OCI-LY7 (cell line): ENCODE results near the gene CD36. TPM values are rescaled to one million over a fixed set of nuclear protein-coding genes. Genes with fewer than 3 reads are reported as not detected.

Source experiments
- BruUV-seq: library from RNA; stranded (reverse); fragments of 400-500 nt; replicated peaks from 2 replicates; lab custom pipeline; 2021; lab: Mats Ljungman, UMichigan
- CTCF ChIA-PET: fragments of 300-600 bp; sonication (Branson Sonifier 250); formaldehyde crosslinking; loops from one replicate; lab custom pipeline; 2022; ENCODE audit warnings: antibody characterized with exemption; ENCODE audit not compliant: unreplicated experiment; lab: Charles Lee
- POLR2A ChIA-PET: fragments of 300-600 bp; sonication (Branson Sonifier 250); formaldehyde crosslinking; loops from one replicate; lab custom pipeline; 2022; ENCODE audit warnings: antibody characterized with exemption; lab: Charles Lee
- DNase-seq: peaks from one replicate; pipeline ENCODE4 v3.0.0-alpha.2; 2015; ENCODE audit warnings: low spot score
- H2AFZ ChIP-seq: fragments of 200-600 bp; sonication (generic), shearing (Covaris generic); 2 replicates; pipeline ENCODE4 v1.6.1; 2014; ENCODE audit warnings: mild to moderate bottlenecking, antibody characterized with exemption, low read length, moderate library complexity
- H3K27ac ChIP-seq: fragments of 200-600 bp; sonication (generic); 2 replicates; pipeline ENCODE4 v1.5.1; 2014; ENCODE audit warnings: mixed run types, low read depth, mild to moderate bottlenecking, moderate library complexity, low read length, inconsistent platforms; ENCODE audit not compliant: poor library complexity, severe bottlenecking
- H3K36me3 ChIP-seq: fragments of 200-600 bp; sonication (generic); 2 replicates; pipeline ENCODE4 v1.6.1; 2014; ENCODE audit warnings: mild to moderate bottlenecking, antibody characterized with exemption, low read length, moderate library complexity, mixed read lengths; ENCODE audit not compliant: insufficient read depth
- H3K4me1 ChIP-seq: fragments of 200-600 bp; sonication (generic); 2 replicates; pipeline ENCODE4 v1.5.1; 2014; ENCODE audit warnings: mild to moderate bottlenecking, low read length; ENCODE audit not compliant: insufficient read depth, poor library complexity, severe bottlenecking
- H3K4me2 ChIP-seq: fragments of 200-600 bp; sonication (generic); 2 replicates; pipeline ENCODE4 v1.6.1; 2014; ENCODE audit warnings: mild to moderate bottlenecking, low read length
- H3K4me3 ChIP-seq: fragments of 200-600 bp; sonication (generic); 2 replicates; pipeline ENCODE4 v1.5.1; 2014; ENCODE audit warnings: mild to moderate bottlenecking, low read depth, low read length; ENCODE audit not compliant: poor library complexity, severe bottlenecking
- H3K79me2 ChIP-seq: fragments of 200-600 bp; sonication (generic); 2 replicates; pipeline ENCODE4 v1.6.1; 2016; ENCODE audit warnings: low read depth, mild to moderate bottlenecking, low read length, moderate library complexity, mixed read lengths; ENCODE audit not compliant: insufficient read depth
- H3K9me2 ChIP-seq: fragments of 200-600 bp; sonication (generic); 2 replicates; pipeline ENCODE4 v1.6.1; 2016; ENCODE audit warnings: mild to moderate bottlenecking, low read length, mixed read lengths; ENCODE audit not compliant: insufficient read depth
- H3K9me3 ChIP-seq: fragments of 200-600 bp; sonication (generic); 2 replicates; pipeline ENCODE4 v1.6.1; 2014; ENCODE audit warnings: mild to moderate bottlenecking, mixed run types, low read length, mixed read lengths
- H4K20me1 ChIP-seq: fragments of 200-600 bp; sonication (generic); 2 replicates; pipeline ENCODE4 v1.6.1; 2014; ENCODE audit warnings: mild to moderate bottlenecking, antibody characterized with exemption, low read length, moderate library complexity, mixed read lengths; ENCODE audit not compliant: insufficient read depth
- EZH2phosphoT487 ChIP-seq: fragments of 200-600 bp; sonication (generic); IDR thresholded peaks from 2 replicates; pipeline ENCODE4 v1.6.1; 2018; ENCODE audit warnings: low read depth, borderline replicate concordance, mild to moderate bottlenecking, mixed run types, antibody characterized with exemption, low read length, moderate library complexity, mixed read lengths
- intact Hi-C: fragments of 100-400 bp; cut with micrococcal nuclease; formaldehyde crosslinking; loops from one replicate; pipeline ENCODE4 v1.10.0; 2022; ENCODE audit not compliant: unreplicated experiment
- total RNA-seq, 2 experiments: library from RNA; depleted of rRNA in 1 of 2; stranded (reverse); fragments of >200 nt in 1 of 2; shearing (Covaris generic) in 1 of 2; gene quantifications; 2 replicates each; pipeline ENCODE4 v1.2.3, GENCODE V29; 2014 to 2022
- TF ChIP-seq, protein P1 (sequence below): fragments of 200-600 bp; sonication (generic); conservative IDR thresholded peaks from 2 replicates; pipeline ENCODE4 v1.5.1; 2014; ENCODE audit warnings: mild to moderate bottlenecking, antibody characterized with exemption, low read length, moderate library complexity, mixed read lengths

The CD36 gene
- total RNA-seq, 2 experiments from 2014 or later = not detected

DNA sequence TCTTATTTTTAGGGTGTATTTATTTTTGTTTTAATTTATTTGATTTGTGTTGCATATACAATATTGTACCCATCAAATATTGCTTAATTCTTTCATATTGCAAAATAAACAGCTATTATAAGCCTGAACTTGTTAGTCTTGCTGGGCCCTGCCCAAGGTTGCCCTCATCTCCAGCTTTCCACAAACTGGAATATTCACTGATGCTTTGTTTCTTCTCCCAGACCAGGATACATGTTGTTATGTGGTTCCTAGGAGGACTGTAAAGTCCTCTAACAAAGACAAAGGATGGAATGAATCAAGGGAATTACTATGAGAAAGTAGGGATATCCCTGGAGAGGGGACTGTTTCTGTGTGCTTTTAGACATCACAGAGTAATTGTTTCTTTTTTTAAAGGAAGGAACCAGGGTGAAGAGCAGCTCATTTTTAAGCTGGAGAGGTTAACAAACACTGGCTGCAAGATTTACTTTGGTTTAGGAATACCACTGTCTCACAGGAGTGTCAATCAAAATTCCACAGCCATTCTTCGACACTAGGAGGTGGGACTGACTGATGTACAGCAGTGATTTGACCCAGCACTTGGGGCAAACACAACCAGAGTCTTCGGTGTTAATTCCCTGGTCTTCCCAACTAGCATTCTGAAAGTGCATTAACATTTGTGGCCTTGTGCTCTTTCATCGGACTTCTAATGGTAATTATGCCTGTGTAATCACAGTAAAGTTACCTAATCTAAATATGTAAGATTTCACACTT is 14.8 kb upstream of the CD36 start:
- no TSS peak for BruUV-seq

GRCh38 chr7:80624763-80625162 is 13.7 kb upstream of the CD36 start:
- Histone ChIP-seq H3K27ac (no peak overlapping the region), H3K9me2 (no peaks in the 10 kb centered on the region), H3K79me2 (no peaks in the 10 kb centered on the region), H3K4me2 (no peak overlapping the region), H3K4me3 (no peak overlapping the region), H3K4me1 (no peaks in the 10 kb centered on the region), H3K36me3 (no peaks in the 10 kb centered on the region), H4K20me1 (no peaks in the 10 kb centered on the region), H3K9me3 (no peaks in the 10 kb centered on the region), H2AFZ (no peak overlapping the region)
- ChIA-PET CTCF (no interaction called here), POLR2A (no interaction called here)
- intact Hi-C loops = no loop called here
- no peak for TF ChIP-seq EZH2phosphoT487
- TF ChIP-seq, protein P1, sequence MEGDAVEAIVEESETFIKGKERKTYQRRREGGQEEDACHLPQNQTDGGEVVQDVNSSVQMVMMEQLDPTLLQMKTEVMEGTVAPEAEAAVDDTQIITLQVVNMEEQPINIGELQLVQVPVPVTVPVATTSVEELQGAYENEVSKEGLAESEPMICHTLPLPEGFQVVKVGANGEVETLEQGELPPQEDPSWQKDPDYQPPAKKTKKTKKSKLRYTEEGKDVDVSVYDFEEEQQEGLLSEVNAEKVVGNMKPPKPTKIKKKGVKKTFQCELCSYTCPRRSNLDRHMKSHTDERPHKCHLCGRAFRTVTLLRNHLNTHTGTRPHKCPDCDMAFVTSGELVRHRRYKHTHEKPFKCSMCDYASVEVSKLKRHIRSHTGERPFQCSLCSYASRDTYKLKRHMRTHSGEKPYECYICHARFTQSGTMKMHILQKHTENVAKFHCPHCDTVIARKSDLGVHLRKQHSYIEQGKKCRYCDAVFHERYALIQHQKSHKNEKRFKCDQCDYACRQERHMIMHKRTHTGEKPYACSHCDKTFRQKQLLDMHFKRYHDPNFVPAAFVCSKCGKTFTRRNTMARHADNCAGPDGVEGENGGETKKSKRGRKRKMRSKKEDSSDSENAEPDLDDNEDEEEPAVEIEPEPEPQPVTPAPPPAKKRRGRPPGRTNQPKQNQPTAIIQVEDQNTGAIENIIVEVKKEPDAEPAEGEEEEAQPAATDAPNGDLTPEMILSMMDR = no peak
- DNase-seq = no peak
- no TSS peak for BruUV-seq

More for the DNA sequence above, 14.8 kb upstream of the CD36 start:
- Histone ChIP-seq H3K9me3 (no peaks in the 10 kb centered on the region), H3K36me3 (no peaks in the 10 kb centered on the region), H3K27ac (no peak overlapping the region), H3K4me3 (no peak overlapping the region), H3K9me2 (no peaks in the 10 kb centered on the region), H3K4me1 (no peaks in the 10 kb centered on the region), H3K4me2 (no peak overlapping the region), H4K20me1 (no peaks in the 10 kb centered on the region), H3K79me2 (no peaks in the 10 kb centered on the region), H2AFZ (no peak overlapping the region)
- CTCF ChIA-PET = no interaction called here
- DNase-seq = no peak
- intact Hi-C loops = no loop called here
- POLR2A ChIA-PET = interaction anchor here (0.6 to 1.5 kb wide), 2 partner anchors 8 to 854 kb away, joined by 3 to 7 read pairs; no protein-coding TSS in a partner anchor
- TF ChIP-seq, protein P1 = no peak
- no peak for TF ChIP-seq EZH2phosphoT487

- H3K9me3 ChIP-seq = no peaks in the 10 kb centered on the region
- no peaks in the 10 kb centered on the region for H3K4me1 ChIP-seq
- no peaks in the 10 kb centered on the region for H3K79me2 ChIP-seq
- intact Hi-C loops = no loop called here
- H3K36me3 ChIP-seq = no peaks in the 10 kb centered on the region
- H3K27ac ChIP-seq = no peak overlapping the region
- CTCF ChIA-PET = interaction anchor here (0.6 kb wide), 1 partner anchor 106 kb away, joined by 3 read pairs; no protein-coding TSS in a partner anchor
- H2AFZ ChIP-seq = no peak overlapping the region
- POLR2A ChIA-PET = interaction anchor here (1.1 to 1.2 kb wide), 2 partner anchors 12 to 659 kb away, joined by 3 read pairs; no protein-coding TSS in a partner anchor
- DNase-seq = no peak
- no peaks in the 10 kb centered on the region for H3K9me2 ChIP-seq
- BruUV-seq = no TSS peak
- H3K4me2 ChIP-seq = no peak overlapping the region
- TF ChIP-seq, protein P1 = no peak
- TF ChIP-seq EZH2phosphoT487 = no peak
- no peak overlapping the region for H3K4me3 ChIP-seq
- no peaks in the 10 kb centered on the region for H4K20me1 ChIP-seq
These were observed 9.4 kb upstream of the CD36 start for GRCh38 chr7:80629023-80629422.
